NCI-H2196 treated with DMSO at 0.1 percent for 48 hours (cell line): ENCODE results near the gene RCAN2.

Experiments
- DNase-seq: peaks from one replicate; lab custom pipeline; 2025; ENCODE audit not compliant: unreplicated experiment; lab: John Stamatoyannopoulos, UW

Gene RCAN2

DNA sequence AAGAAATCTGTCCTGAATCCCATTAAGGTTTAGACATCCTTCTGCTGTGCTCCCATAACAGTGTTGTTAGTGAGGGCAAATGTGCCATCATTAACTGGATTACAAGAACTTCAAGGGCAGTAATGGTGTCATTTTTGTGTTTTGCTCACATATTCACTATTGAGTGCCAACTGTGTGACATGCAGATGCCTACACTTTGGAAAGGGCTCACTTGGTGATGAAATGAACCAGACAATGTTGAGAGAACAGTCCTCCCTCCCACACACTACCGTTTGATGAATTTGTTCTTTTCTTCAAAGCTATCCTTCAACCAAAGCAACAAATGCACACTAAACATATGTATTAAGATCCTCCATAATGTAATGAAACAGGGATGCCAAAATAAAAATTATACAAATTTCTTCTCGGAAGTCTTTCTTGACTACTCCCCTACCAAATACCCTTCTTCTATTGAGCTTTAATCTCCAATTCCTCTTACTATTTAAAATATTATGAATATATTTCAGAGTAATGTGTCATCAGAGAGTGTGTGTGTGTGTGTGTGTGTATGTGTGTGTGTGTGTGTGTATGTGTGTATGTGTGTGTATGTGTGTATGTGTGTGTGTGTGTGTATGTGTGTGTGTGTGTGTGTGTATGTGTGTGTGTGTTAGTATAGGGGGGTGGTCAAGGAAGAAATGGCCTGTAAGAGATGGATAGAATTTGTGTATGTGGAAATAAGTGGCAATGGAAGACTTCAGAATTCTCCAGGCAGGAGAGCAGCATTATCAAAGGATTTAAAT, 228.1 kb downstream of the RCAN2 start:
- no peak for DNase-seq

DNA sequence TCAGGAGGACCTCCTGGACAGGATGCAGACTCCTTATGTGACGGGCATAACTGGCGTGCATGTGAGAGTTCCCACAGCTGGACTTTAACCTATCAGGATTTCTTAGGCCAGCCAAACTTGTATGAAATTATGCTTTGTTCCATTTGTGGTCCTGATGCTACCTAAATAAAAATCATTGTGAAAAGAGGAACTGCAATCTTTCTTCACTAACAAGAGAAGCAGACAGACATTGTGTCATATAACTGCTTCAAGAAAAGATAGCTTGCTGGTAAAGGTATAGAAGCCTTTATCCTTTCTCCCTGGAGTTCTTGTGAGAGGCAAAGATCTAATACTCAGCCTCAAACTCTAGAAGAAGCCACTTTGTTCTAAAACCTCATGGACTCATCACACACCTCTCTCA, 233.0 kb downstream of the RCAN2 start:
- no peak for DNase-seq

DNA sequence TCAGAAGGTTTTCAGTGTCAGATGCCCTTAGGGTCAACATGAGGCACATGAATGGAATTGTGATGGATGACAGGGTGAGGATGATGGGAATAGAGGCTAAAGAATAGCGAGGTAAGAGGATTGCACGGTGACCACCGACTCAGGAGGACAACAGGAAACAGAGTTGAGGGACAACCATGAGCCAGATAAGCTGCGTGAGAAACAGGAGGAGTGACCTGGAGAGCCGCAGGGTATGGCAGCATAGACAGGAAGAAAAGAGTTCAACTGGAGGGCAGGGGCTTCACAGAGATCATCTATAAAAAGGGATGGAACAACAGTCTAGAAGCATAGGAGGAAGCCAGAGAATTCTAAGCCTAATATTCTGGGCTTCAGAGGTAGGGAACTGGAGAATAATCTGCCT, 235.7 kb downstream of the RCAN2 start:
- no peak for DNase-seq

DNA sequence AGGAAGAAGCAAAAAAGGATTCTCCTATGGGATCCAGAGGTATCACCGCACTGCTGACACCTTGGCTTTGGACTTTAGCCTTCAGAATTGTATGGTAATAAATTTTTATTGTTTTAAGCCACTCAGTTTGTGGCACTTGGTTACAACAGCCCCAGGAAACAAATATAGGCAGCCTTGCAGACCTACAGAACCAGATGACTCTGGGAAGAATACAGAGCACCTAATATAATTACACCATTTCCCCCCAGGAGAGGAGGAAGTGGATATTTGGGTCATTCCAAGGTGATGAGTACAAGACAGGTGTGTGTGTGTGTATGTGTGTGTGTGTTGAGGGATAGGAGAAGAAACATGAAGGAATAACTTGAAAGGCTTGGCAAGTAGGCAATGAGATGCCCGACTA, 236.3 kb downstream of the RCAN2 start:
- no peak for DNase-seq

DNA sequence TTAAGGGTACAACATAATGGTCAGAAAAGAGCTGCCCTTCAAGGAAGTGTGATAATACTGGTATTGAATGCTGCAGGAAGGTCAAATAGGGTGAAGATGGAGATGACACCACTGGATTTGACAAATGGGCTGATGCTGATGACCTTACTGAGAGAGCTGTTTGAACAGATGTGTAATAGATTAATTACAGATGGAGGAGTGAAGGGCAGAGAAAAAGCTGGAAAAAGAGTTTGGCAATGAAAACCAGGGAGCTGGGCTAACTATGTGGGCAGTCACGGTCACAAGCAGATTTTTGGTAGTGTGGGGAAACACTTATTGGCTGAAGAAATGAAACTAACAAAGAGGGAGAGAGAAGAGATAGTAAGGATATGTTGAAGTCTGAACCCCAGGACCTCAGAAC, 236.9 kb downstream of the RCAN2 start:
- no peak for DNase-seq

DNA sequence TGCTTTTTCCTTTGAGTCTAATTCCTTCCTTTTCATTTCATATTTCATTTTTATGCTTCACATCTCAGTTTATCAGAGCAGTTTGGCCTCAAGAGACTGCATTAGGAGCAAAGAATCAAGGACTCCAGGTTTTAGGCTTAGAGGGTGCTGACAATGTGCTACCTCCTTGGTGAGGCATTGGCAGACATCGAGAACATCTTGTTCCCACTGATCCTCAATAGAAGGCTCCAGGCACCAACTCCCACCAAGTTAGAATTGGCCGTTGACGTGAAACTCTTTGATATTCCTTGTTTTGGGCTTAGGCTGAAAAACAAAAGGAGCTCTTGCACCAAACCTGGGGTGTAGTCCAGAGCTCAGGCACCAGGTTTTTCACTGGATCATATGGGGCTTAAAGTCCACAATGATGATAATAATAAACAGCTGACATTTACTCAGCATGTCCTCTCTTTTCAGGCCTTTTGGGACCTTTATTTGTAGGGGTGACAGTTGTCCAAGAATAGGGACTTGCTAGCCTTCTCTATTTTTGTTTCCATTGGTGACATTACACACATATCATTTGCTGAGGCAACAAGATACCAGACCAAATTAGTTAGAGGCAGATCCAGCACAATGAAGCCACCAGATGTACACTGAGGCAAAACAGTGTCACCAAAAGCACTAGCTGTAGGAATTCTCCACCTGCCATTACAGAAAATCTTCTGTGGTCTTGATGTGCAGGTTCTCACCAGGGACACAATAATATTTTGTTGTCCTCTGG, 239.5 kb downstream of the RCAN2 start:
- no peak for DNase-seq

DNA sequence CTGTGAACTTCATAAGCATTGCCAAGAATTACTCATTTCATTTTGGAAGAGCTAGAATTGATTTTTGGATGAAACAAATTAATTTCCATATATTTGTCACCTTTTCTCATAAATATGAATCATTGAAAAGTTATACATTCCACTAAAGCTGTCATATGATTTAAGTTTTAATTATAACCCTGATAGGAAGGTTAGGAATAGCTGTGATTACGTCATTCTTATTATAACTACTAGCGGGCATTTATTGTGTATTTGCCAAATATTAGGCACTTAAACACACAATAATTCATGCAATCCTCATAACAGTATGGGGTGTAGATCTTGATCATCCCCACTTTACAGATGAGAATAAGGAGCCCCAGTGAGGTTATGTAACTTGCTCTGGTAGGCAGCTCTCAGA, 243.1 kb downstream of the RCAN2 start:
- no peak for DNase-seq

DNA sequence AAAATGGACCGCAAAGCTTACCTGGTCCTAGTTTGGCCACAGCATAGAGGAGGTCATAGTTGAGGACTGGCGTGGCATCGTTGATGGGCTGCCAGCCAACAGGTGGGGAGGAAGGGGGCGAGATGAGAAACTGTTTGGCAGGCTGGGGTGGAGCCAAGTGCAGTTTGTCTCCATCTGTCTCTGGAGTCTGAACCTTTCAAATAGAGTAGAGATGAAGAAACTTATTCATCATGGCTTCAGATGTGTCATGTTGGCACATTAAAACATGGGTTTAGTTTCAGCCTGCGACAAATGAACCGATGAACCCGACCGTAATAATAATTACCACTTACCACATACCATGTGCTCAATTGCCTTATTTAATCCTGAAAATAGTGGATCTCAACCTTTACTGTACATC, 244.5 kb downstream of the RCAN2 start:
- DNase-seq, result no peak

DNA sequence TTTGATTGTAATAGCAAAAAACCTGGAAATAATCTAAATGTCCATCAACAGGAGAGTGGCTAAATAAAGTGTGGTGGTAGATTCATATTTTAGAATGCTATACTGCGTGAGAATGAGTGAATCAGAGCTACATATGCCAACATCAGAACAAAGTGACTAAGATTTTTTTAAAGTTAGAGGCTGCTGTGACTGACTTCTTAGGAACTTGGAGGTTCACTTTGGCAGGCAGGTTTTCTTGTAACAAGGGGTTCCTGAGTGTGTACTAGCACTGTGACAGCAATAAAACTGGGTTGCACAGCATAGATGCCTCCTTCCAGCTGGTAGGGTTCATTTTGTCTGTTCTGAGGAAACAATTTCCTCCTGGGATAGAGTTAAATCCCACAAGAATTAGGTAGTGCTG, 245.2 kb downstream of the RCAN2 start:
- DNase-seq, result no peak

DNA sequence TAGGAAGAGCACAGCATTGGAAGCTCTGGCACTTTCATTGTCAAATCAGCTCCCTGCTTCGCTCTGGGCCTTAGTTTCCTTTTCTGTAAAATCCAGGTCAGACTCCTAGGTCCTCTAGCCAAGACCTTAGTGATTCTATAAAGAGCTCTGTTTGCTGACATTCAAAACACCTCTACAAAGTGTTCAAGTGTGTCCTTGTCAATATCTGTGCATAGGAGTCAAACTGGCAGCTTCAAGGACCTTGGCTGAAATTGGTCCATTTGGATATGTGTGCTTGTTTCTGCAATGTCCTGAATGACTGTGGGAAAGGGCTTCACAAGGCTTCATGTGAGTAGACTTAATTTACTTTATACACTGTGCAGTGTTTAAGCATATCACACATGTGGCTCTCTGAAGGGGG, 246.6 kb downstream of the RCAN2 start:
- DNase-seq, result no peak

DNA sequence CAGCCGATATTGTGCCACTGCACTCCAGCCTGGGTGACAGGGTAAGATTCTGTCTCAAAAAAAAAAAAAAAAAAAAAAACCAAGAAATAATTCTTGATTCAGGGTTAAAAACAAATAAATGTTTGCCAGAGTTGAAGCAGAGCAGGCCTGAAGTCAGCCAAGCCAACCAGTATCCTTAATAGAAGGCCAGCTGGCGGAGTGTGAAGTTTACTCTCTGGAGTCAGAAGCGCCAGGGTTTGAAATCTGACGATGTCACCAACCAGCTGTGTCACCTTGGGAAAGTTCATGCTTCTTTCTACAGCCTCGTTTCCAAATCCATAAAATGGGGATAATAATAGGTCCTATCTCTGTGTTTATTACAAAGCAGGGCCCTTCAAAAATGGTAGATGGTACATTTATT, 247.5 kb downstream of the RCAN2 start:
- no peak for DNase-seq

DNA sequence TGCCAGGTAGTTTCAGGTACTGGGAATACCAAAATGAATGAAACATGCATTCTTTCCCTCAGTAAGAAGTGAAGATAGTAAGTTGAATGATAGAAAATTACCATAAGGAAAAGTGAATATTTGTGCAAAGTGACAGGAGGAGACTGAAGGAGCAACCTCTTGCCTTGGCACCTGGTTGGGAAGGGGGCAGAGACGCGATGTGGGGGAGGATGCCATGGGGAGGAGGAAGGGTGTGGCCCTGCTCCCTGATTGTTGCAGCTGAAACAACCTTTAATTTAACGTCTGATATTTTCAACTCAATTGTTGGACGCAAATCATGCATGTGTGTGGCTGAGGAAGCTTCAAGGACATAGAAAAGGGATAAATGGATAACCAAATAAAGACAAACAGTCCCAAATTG, 248.3 kb downstream of the RCAN2 start:
- no peak for DNase-seq

DNA sequence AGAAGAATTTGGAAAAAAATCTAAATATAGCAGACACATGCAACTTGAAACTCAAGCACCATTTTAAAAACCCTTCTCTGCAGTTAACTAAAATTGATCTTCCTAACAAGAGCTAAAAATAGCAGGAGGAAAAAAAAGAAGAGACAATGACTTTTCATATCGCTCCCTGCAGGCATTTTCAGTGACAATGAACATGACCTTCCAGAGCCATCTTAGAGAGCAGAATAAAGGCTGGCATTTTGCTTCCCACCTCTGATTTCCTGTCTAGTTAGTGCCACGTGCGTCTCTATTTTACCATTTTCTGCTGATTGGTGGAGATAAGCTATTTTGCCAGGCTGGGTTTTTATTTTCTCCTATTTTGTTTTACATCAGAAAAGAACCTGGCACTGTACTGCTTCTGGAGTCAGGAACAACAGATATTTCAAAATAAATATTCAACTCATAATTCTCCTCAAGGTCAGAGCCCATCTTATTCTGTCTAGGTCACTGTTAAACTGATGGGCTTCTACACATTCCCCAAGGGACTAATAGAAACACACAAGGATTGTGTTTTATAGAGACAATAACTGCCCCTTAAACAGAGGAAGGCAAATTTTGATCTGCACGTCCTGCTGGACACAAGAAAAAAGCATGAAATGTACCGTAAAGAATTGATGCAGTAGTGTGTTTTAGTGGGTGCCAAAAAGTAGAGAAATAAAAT, 250.2 kb downstream of the RCAN2 start:
- DNase-seq, result no peak

DNA sequence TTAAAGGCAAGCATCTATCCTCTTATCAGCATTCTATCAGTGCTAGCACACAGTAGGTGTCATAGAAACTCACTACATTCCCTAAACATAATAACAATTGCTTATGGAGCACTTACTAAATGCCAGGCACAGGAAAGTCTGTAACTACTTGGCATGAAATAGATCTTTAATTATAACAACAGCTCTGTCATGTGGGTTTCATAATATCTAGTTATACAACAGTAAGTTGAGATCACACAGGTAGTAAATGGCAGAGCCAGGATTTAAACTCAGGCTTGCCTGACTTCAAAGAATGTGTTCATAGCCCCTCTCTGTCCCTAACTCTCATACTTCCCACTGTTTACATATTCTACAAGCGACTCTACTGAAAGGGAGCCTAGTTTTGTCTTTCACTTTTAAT, 254.5 kb downstream of the RCAN2 start:
- DNase-seq, result no peak

DNA sequence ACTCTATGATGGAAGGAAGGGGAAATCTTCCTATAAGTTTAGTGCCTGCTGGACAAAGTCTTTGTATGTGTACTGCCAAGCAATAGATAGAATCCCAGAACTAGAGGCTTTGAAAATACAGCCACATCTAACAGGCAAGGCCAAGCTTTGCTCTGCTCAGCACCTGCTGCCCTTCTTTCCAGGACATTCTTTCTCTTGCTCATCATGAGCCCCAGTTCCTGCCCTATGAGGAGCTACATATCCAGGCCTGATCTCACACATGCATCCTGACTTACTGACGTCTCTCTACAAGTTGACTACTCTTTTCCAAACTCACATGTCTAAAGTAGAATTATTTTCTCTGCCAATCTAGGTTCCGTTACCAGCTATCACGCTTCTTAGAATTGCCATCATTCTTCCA, 256.0 kb downstream of the RCAN2 start:
- no peak for DNase-seq

DNA sequence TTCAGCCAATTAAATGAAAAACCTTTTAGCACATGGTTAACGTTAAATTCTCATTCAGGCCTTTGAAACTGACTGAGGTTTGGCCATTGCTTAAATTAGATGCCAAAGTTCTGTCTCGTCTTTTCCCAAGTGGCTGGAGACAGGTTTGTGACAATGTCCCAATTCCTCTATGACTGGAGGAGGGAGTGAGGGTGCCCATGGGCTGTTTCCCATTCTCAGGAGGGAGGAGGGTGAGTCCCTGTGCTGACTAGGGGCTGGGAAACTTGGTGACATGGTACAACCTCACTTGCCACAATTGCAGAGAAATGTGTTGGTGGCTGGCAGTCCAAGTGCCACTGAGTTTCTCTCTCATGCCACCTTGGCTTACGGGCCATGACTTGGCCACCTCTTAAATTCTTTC, 256.5 kb downstream of the RCAN2 start:
- no peak for DNase-seq

DNA sequence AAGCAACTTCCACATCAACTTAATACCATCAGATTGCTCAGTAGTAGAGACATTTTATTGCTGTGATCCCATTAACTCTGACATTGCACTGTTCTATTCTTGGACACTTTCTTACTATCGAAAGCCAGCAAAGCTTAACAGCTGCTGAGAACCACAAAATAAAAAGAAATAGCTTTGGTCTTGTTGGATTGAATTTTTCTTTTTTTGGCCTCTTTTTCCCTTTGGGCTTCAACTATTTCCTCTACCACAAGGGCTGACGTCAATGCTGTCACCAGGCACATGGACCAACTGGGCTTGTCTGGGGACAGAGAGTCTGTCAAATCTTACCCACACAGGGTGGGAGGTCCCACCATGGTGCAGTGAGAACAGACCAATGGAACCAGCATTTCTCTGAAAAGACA, 257.1 kb downstream of the RCAN2 start:
- DNase-seq, result no peak

DNA sequence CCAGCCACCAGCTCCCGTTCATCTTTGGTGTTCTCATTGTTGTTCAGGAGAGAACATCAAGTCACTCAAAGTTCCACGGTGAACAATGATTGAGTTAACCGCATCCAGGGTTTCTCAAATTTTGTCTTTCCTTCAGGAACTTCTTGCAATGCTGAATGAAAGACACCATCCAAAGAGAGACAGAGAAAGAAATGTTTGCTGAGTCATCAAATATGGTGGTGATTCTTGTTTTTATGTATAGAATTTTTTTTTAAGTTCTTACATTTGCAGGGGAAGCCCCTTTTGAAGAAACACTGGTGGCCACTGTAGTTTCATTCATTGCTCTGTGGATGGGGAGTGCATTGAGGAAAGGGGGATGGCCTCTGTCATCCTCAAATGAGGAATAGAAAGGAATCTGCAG, 258.1 kb downstream of the RCAN2 start:
- DNase-seq, result no peak

DNA sequence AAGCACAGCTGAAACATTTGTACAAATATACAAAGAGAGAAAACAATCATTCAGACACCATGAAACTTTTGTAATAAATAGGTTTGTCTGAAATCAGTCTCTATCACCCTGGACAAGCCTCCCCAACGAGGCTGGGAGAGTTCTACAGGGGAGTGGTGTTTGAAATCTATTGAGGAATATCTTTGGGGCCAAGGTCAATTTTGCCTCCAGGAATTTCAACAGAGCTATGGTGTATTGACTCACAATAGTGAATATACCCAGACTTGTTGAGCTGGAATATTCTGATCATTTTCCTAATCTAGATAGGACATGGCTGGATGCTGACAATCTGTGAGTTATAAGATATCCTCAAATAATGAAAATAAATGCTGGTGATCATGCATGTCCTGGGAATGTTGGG, 269.0 kb downstream of the RCAN2 start:
- DNase-seq, result no peak

DNA sequence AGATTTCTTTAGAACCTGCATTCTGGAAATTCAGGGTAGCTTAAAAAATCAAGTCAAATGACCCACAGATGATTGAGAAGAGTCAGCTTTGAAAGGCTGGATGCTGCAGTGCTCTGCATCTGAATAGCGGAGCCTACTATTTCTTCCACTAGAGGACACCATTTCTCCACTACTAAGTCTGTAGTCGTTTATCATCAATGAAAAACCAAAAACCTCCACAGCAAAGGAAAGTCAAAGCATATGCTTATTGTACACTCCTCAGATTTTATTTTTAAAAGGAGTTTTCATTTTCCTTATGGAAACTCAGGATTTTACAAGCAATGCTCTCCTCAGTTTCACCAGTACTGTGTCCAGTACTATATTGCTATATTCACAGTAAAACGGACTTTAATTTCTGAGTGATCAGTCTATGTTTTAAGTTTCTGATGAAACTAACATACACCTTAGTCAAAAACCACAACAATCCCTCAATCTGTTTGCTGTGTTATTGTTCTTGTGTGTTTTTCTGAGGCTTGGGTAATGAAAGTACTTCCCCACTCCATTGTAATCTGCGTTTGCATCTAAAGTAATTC, 269.9 kb downstream of the RCAN2 start:
- DNase-seq, result peak; percentile 1

DNA sequence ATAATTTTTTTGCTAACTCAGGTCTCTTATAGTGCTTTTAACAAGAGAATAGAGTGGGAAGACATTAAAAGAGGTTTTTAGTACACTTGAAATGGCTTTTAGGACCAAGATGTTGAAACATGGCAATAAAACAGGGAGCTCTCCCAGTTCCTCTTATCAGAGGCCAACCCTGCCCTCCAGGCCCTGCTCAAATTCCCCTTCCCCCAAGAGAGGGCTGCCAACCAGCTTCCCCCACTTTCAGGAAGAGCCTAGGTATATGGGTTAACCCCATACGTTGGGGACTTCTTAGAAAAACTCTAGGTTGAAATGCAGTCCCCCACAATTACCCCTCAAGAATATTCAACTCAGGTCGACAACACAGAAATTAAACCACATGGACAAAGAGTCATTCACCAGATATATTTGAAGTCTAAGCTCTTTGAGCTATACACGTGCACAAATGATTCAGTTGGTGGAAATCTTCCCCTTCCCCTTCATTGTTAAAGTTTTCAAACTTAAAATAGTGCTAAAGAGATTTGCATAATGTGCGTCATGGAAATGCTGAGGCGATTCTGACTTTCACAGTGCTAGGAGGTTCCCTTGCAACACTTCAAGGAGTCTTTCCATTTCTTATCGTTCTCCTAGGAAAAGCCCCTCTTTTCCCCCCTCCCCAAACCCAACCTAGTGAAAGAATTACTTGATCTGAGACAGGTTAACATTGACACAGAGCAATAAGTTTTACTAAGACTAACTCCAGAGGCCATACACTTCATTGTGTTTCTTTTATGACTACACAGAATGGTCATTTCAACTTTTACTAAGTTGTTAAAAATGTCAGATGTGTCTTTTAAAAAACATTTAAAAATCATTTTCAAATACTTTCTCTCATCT, 270.7 kb downstream of the RCAN2 start:
- DNase-seq, result no peak
